GM12878 (cell line): ENCODE results near the gene ZKSCAN1.

Experiments
- CBFB ChIP-seq: IDR thresholded peaks from 2 replicates; pipeline ENCODE4 v1.6.1; 2016; ENCODE audit warnings: antibody characterized with exemption, low read depth
- GABPA ChIP-seq: IDR thresholded peaks from 2 replicates; pipeline ENCODE4 v1.6.1; 2014; ENCODE audit warnings: antibody characterized with exemption, low read depth, mild to moderate bottlenecking, inconsistent platforms
- JUND ChIP-seq: IDR thresholded peaks from 2 replicates; pipeline ENCODE4 v1.6.1; 2012; ENCODE audit warnings: low read depth, mild to moderate bottlenecking, low read length, improper control_type of control experiment, moderate library complexity
- MXI1 ChIP-seq: fragments of 150-350 bp; IDR thresholded peaks from 2 replicates; pipeline ENCODE4 v1.6.1; 2011; ENCODE audit warnings: low read depth, mild to moderate bottlenecking, inconsistent platforms, low read length, improper control_type of control experiment
- MYC ChIP-seq: IDR thresholded peaks from 2 replicates; pipeline ENCODE4 v1.6.1; 2011; ENCODE audit warnings: mild to moderate bottlenecking, low read length, moderate library complexity, inconsistent platforms; ENCODE audit not compliant: insufficient read depth, insufficient replicate concordance, insufficient read length, severe bottlenecking
- SRF ChIP-seq, 2 experiments: IDR thresholded peaks; 2 replicates each; pipeline ENCODE4 v1.6.1; 2011; ENCODE audit warnings: low read depth in 2 of 2, low read length in 2 of 2, mild to moderate bottlenecking in 1 of 2, moderate library complexity in 1 of 2
- TF ChIP-seq, protein P1 (sequence below), 3 experiments: IDR thresholded peaks in 2 of 3; conservative IDR thresholded peaks in 1 of 3; 2 replicates each; pipeline ENCODE4 v1.5.1; 2011; ENCODE audit warnings: low read depth in 3 of 3, low read length in 3 of 3, mild to moderate bottlenecking in 3 of 3, control low read depth in 2 of 3, moderate library complexity in 2 of 3, inconsistent platforms in 1 of 3, mixed read lengths in 1 of 3; ENCODE audit not compliant: control insufficient read depth in 2 of 3, insufficient read depth in 1 of 3; ENCODE audit errors: extremely low read depth in 1 of 3

DNA sequence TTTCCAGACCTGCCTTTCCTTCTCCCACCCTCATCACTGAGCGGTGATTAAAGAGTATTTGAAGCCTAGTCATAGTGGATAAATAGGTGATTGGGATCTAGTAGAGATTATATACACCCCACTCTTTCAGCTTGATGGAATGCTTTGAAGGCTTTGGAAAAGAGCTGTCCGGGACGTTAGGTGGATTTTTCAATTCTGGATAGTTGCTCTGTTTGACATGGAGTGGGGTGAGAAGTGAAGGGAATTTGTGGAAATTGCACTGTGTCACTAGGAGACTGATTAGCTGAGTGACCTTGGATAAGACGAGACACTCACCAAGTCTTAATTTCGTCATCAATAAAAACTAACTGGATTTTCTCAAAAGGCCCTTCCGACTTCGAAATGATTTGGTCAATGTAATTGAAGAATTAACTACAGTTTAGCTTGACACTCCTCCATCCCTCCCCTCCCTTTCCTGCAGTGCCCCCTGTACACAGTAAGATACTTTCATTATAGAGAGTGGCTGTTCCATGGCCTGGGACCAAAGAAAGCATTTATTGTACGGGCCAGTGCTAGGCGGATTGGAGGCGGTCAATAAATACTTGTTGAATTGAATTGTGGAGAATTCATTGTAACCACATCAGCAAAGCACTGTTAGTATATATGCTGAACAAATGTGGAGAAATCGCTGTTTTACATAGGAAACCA lies 962 bp downstream of the ZKSCAN1 start:
- TF ChIP-seq SRF (IDR thresholded peaks at IDR 0.05; ENCODE audit: low read depth in 2 of 2, low read length in 2 of 2) = no peak
- TF ChIP-seq MYC = no peak
- TF ChIP-seq, protein P1, sequence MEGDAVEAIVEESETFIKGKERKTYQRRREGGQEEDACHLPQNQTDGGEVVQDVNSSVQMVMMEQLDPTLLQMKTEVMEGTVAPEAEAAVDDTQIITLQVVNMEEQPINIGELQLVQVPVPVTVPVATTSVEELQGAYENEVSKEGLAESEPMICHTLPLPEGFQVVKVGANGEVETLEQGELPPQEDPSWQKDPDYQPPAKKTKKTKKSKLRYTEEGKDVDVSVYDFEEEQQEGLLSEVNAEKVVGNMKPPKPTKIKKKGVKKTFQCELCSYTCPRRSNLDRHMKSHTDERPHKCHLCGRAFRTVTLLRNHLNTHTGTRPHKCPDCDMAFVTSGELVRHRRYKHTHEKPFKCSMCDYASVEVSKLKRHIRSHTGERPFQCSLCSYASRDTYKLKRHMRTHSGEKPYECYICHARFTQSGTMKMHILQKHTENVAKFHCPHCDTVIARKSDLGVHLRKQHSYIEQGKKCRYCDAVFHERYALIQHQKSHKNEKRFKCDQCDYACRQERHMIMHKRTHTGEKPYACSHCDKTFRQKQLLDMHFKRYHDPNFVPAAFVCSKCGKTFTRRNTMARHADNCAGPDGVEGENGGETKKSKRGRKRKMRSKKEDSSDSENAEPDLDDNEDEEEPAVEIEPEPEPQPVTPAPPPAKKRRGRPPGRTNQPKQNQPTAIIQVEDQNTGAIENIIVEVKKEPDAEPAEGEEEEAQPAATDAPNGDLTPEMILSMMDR (IDR thresholded peaks at IDR 0.05 in 2 of 3, conservative IDR thresholded peaks at IDR 0.05 in 1 of 3; ENCODE audit: control insufficient read depth in 2 of 3, extremely low read depth in 1 of 3, insufficient read depth in 1 of 3, low read depth in 3 of 3, low read length in 3 of 3) = no peak
- no peak for TF ChIP-seq GABPA
- no peak for TF ChIP-seq JUND
- no peak for TF ChIP-seq CBFB
- no peak for TF ChIP-seq MXI1
